Endothelial cell (in vitro differentiated cells): Measurements from ENCODE around the gene APBA2. TPM values are rescaled to one million over a fixed set of nuclear protein-coding genes. Genes with fewer than 3 reads are reported as not detected.

Experiments
- DNase-seq: peaks from one replicate; pipeline ENCODE4 v3.0.0; 2021; ENCODE audit warnings: low spot score
- H3K27ac Mint-ChIP-seq: one replicate; pipeline ENCODE4 v1.8.0; 2021; ENCODE audit warnings: mixed read lengths, inconsistent platforms; ENCODE audit not compliant: unreplicated experiment
- H3K27me3 Mint-ChIP-seq: one replicate; pipeline ENCODE4 v1.8.0; 2021; ENCODE audit warnings: mild to moderate bottlenecking, moderate library complexity, mixed read lengths, inconsistent platforms; ENCODE audit not compliant: unreplicated experiment
- H3K36me3 Mint-ChIP-seq: one replicate; pipeline ENCODE4 v1.8.0; 2021; ENCODE audit warnings: mild to moderate bottlenecking, low read depth, mixed read lengths, inconsistent platforms; ENCODE audit not compliant: unreplicated experiment
- H3K4me1 Mint-ChIP-seq: one replicate; pipeline ENCODE4 v1.8.0; 2021; ENCODE audit warnings: mild to moderate bottlenecking, mixed read lengths, inconsistent platforms; ENCODE audit not compliant: unreplicated experiment
- H3K4me3 Mint-ChIP-seq: one replicate; pipeline ENCODE4 v1.8.0; 2021; ENCODE audit warnings: mild to moderate bottlenecking, mixed read lengths, inconsistent platforms; ENCODE audit not compliant: unreplicated experiment
- H3K9me3 Mint-ChIP-seq: one replicate; pipeline ENCODE4 v1.8.0; 2021; ENCODE audit warnings: mixed read lengths, inconsistent platforms; ENCODE audit not compliant: unreplicated experiment
- total RNA-seq: library from RNA; stranded (reverse); fragmentation: NEBNext Ultra II Directional; extraction: Animal tissue kit (Norgen Biotek cat#: 25700); gene quantifications from one replicate; pipeline ENCODE4 v1.2.1, GENCODE V29; 2021; ENCODE audit not compliant: unreplicated experiment
- TF ChIP-seq, protein P1 (sequence below): fragments of 200-600 bp; sonication (generic); IDR thresholded peaks from one replicate; pipeline ENCODE4 v1.5.0; 2021; ENCODE audit warnings: antibody characterized with exemption; ENCODE audit not compliant: unreplicated experiment

Gene APBA2
- total RNA-seq, 1 donor from 2014 or later, result 33.1 TPM

GRCh38 chr15:28945626-28946230, 60.0 kb downstream of the APBA2 start:
- H3K9me3 Mint-ChIP-seq, result no peaks in the 10 kb centered on the region
- TF ChIP-seq, protein P1, sequence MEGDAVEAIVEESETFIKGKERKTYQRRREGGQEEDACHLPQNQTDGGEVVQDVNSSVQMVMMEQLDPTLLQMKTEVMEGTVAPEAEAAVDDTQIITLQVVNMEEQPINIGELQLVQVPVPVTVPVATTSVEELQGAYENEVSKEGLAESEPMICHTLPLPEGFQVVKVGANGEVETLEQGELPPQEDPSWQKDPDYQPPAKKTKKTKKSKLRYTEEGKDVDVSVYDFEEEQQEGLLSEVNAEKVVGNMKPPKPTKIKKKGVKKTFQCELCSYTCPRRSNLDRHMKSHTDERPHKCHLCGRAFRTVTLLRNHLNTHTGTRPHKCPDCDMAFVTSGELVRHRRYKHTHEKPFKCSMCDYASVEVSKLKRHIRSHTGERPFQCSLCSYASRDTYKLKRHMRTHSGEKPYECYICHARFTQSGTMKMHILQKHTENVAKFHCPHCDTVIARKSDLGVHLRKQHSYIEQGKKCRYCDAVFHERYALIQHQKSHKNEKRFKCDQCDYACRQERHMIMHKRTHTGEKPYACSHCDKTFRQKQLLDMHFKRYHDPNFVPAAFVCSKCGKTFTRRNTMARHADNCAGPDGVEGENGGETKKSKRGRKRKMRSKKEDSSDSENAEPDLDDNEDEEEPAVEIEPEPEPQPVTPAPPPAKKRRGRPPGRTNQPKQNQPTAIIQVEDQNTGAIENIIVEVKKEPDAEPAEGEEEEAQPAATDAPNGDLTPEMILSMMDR, result no peak
- H3K36me3 Mint-ChIP-seq, result peaks cover 18% of the 10 kb centered on the region
- peaks cover 3% of the 10 kb centered on the region for H3K27me3 Mint-ChIP-seq
- DNase-seq, result no peak
- no peak overlapping the region for H3K27ac Mint-ChIP-seq
- H3K4me1 Mint-ChIP-seq, result peaks cover 16% of the 10 kb centered on the region
- no peak overlapping the region for H3K4me3 Mint-ChIP-seq

DNA sequence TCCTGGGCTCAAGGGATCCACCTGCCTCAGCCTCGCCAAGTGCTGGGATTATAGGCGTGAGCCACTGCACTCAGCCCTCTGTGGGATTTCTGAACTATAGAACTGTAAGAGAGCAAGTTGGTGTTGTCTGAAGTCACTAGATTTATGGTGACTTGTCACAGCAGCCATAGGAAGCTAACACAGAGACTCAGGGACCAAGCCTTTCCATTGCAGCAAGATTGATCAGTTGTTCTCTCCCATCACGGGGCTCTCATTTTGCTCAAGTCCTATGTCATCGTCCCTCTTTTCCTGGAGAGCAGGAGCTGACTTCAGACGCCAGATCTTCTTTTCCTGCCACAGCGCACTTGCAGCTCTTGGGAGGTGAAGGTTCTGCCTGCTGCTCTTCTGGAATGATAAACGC, 61.0 kb downstream of the APBA2 start:
- TF ChIP-seq, protein P1, result no peak
- Mint-ChIP-seq H3K36me3 (peaks cover 18% of the 10 kb centered on the region), H3K27ac (no peak overlapping the region), H3K9me3 (no peaks in the 10 kb centered on the region), H3K27me3 (peaks cover 3% of the 10 kb centered on the region), H3K4me1 (peaks cover 12% of the 10 kb centered on the region), H3K4me3 (no peak overlapping the region)
- no peak for DNase-seq

DNA sequence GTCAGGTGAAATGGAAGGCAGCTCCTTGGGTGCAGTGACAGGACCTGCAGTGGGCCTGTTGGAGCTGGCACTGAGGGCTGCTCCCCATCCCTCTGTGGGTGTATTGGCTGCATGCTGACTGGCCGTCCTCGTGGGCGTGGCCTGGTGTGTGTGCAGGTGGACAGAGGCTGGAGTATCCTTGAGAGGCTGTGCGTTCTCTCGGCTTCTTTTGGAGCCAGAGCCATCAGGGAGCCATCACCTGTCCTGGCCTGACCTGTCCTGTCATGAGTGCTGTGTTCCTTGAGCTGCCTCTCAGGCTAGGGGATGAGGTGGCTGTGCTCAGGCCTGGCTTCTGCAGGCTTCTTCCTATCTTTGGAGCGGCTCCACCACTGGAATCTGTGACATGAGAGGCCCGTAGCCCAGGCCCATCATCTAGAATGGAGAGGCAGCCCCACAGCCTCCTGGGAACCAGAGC, 61.5 kb downstream of the APBA2 start:
- H3K27ac Mint-ChIP-seq, result no peak overlapping the region

GRCh38 chr15:28948036-28948435, 62.3 kb downstream of the APBA2 start:
- peaks cover 1% of the 10 kb centered on the region for H3K27me3 Mint-ChIP-seq
- DNase-seq, result no peak
- peaks cover 8% of the 10 kb centered on the region for H3K4me1 Mint-ChIP-seq

More for the DNA sequence above, 61.5 kb downstream of the APBA2 start:
- Mint-ChIP-seq H3K36me3 (peaks cover 16% of the 10 kb centered on the region), H3K27me3 (peaks cover 3% of the 10 kb centered on the region), H3K9me3 (no peaks in the 10 kb centered on the region), H3K4me3 (no peak overlapping the region), H3K4me1 (peaks cover 10% of the 10 kb centered on the region)
- no peak for DNase-seq
- TF ChIP-seq, protein P1, result no peak

GRCh38 chr15:28950916-28951315, 65.1 kb downstream of the APBA2 start:
- H3K4me1 Mint-ChIP-seq, result peaks cover 30% of the 10 kb centered on the region
- no peaks in the 10 kb centered on the region for H3K9me3 Mint-ChIP-seq
- TF ChIP-seq, protein P1, result no peak
- H3K4me3 Mint-ChIP-seq, result no peak overlapping the region
- no peak for DNase-seq
- H3K27ac Mint-ChIP-seq, result no peak overlapping the region
- peaks cover 6% of the 10 kb centered on the region for H3K27me3 Mint-ChIP-seq
- peaks cover 3% of the 10 kb centered on the region for H3K36me3 Mint-ChIP-seq

More at GRCh38 chr15:28948036-28948435, 62.3 kb downstream of the APBA2 start:
- Mint-ChIP-seq H3K36me3 (peaks cover 14% of the 10 kb centered on the region), H3K4me3 (no peak overlapping the region), H3K9me3 (no peaks in the 10 kb centered on the region), H3K27ac (no peak overlapping the region)
- TF ChIP-seq, protein P1, result no peak
